Ectodermal cell (in vitro differentiated cells): ENCODE data around the gene PPCDC.
"Not testable (repeated sequence)": the region's sequence is repeated elsewhere in the genome, so short reads cannot be mapped to it uniquely, and the experiment has no call there.

Experiments
- H3K27ac ChIP-seq: 2 replicates; pipeline ENCODE4 v1.7.0; 2013; ENCODE audit warnings: mild to moderate bottlenecking, low read depth, low read length; ENCODE audit not compliant: insufficient read depth, poor library complexity, severe bottlenecking
- H3K27me3 ChIP-seq: 2 replicates; pipeline ENCODE4 v1.7.0; 2013; ENCODE audit warnings: mild to moderate bottlenecking, low read length; ENCODE audit not compliant: insufficient read depth, control insufficient read depth, poor library complexity, severe bottlenecking
- H3K36me3 ChIP-seq: one replicate; pipeline ENCODE4 v1.7.0; 2013; ENCODE audit warnings: low read length; ENCODE audit not compliant: control insufficient read depth, insufficient read depth
- H3K4me1 ChIP-seq: one replicate; pipeline ENCODE4 v1.7.0; 2013; ENCODE audit warnings: low read length; ENCODE audit not compliant: control insufficient read depth, insufficient read depth
- H3K4me3 ChIP-seq: 2 replicates; pipeline ENCODE4 v1.7.0; 2013; ENCODE audit warnings: low read depth, low read length, control low read depth; ENCODE audit not compliant: insufficient read depth
- H3K9me3 ChIP-seq: 2 replicates; pipeline ENCODE4 v1.7.0; 2013; ENCODE audit warnings: mild to moderate bottlenecking, low read length, moderate library complexity; ENCODE audit not compliant: control insufficient read depth
- WGBS, 2 experiments: methylation state at CpG; one replicate each; pipeline ENCODE4 v1.1.7; 2013; ENCODE audit warnings: missing lambda C conversion rate in 2 of 2; 5-methylcytosine and 5-hydroxymethylcytosine counted together

Gene PPCDC

DNA sequence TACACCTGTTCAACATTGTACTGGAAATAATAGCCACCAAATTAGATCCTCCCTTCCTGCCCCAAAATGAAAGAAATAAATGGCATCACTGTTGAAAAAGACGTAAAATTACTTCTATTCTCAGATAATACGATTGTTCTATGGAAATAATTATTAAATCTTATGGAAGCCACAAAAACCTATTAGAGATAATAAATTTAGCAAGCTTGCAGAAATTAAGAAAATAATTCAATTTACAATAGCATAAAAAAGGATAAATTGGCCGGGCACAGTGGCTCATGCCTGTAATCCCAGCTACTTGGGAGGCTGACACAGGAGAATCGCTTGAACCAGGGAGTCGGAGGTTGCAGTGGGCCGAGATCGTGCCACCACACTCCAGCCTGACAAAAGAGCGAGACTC is 57.8 kb downstream of the PPCDC start:
- 84 to 93% methylated on average over 6 of the region's 8 CpGs for WGBS, 2 experiments
- Histone ChIP-seq H3K36me3 (no peaks in the 10 kb centered on the region), H3K4me1 (no peaks in the 10 kb centered on the region), H3K9me3 (peaks cover 2% of the 10 kb centered on the region), H3K4me3 (no peak overlapping the region), H3K27ac (no peak overlapping the region), H3K27me3 (no peaks in the 10 kb centered on the region)

DNA sequence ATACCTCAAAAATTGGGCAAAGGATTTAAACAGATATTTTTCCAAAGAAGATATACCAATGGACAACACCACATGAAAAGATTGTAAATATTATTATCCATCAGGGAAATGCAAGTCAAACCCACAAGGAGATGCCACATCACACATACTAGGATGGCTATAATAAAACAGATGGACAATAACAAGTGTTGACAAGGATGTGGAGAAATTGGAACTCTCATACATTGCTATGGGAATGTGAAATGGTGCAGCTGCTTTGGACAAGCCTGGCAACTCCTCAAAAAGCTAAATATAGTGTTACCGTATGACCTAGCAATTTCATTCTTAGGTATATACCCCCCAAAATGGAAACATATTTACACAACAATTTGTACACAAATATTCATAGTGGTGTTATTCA is 59.3 kb downstream of the PPCDC start:
- H3K4me1 ChIP-seq = no peaks in the 10 kb centered on the region
- 100% methylated on average over 1 of the region's 1 CpG; no CpG with 5 or more reads in 1 of the 2 experiments for WGBS, 2 experiments
- H3K4me3 ChIP-seq = no peak overlapping the region
- H3K27ac ChIP-seq = no peak overlapping the region
- no peaks in the 10 kb centered on the region for H3K9me3 ChIP-seq
- H3K36me3 ChIP-seq = no peaks in the 10 kb centered on the region
- no peaks in the 10 kb centered on the region for H3K27me3 ChIP-seq

DNA sequence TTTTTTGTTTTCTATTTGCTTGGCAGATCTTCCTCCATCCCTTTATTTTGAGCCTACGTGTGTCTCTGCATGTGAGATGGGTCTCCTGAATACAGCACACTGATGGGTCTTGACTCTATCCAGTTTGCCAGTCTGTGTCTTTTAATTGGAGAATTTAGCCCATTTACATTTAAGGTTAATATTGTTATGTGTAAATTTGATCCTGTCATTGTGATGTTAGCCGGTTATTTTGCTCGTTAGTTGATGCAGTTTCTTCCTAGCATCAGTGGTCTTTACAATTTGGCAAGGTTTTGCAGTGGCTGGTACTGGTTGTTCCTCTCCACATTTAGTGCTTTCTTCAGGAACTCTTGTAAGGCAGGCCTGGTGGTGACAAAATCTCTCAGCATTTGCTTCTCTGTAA is 62.3 kb downstream of the PPCDC start:
- not testable (repeated sequence) for H3K4me3 ChIP-seq, H3K9me3 ChIP-seq, H3K4me1 ChIP-seq, H3K27me3 ChIP-seq, H3K36me3 ChIP-seq, H3K27ac ChIP-seq
- 88 to 92% methylated on average over 3 of the region's 3 CpGs for WGBS, 2 experiments

DNA sequence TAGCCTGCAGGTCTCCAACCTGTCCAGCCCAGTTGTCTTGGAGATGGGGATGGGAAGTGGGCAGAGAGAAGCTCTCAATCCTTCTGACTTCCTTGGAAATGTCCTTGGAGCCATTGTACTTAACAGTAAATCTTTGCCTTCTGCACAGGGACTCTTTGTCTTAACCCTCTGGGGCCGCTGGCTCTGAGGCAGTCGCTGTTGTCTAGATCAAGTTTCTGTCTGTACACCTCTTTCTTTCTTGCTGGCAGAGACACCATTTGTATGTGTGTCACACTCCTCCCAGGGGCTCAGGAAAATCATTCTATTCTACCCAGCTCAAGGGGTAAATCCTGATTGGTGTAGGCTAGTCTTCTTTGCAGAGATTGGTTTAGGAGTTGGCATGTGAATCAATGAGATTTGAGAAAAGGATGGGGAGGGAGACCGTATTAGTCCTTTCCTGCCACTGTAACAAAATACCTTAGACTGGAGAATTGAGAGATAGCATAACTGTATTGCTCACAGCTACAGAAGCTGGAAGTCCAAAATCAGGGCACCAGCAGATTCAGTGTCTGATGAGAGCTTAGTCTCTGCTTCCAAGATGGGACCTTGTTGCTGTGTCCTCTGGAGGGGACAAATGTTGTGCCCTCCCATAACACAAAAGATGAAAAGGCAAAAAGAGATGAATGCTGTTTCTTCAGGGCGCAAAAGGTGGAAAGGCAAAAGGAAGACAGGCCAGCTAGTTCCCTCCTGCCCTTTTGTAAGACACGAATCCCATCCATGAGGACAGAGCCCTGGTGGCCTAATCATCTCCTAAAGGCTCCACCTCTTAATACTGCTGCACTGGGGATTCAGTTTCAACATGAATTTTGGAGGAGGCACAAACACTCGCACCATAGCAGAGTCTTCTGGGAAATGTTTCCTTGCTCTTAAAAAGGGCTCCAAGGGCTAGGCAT is 66.3 kb downstream of the PPCDC start:
- Histone ChIP-seq H3K27ac (no peak overlapping the region), H3K27me3 (no peaks in the 10 kb centered on the region), H3K36me3 (no peaks in the 10 kb centered on the region), H3K4me1 (no peaks in the 10 kb centered on the region), H3K4me3 (no peak overlapping the region), H3K9me3 (no peaks in the 10 kb centered on the region)
- WGBS, 2 experiments = 77 to 90% methylated on average over 5 to 6 of the region's 6 CpGs

DNA sequence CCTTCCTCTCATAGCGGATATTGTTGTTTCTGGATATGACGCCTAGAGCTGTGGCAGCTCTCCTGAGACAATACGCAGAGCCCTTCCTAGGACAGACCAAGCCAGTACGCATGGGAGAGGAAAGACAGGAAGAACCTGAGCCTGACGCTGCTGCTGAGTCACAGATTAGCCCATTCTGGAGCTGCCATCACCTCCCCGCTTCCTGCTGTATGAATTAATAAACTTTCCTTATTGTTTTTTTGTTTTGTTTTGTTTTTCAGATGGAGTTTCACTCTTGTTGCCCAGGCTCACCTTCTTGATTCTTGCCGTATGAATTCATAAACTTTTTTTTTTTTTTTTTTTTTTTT is 67.0 kb downstream of the PPCDC start:
- Histone ChIP-seq H3K4me1 (no peaks in the 10 kb centered on the region), H3K9me3 (no peaks in the 10 kb centered on the region), H3K36me3 (no peaks in the 10 kb centered on the region), H3K4me3 (no peak overlapping the region), H3K27me3 (no peaks in the 10 kb centered on the region), H3K27ac (no peak overlapping the region)
- WGBS, 2 experiments = 94% methylated on average over 7 of the region's 7 CpGs

DNA sequence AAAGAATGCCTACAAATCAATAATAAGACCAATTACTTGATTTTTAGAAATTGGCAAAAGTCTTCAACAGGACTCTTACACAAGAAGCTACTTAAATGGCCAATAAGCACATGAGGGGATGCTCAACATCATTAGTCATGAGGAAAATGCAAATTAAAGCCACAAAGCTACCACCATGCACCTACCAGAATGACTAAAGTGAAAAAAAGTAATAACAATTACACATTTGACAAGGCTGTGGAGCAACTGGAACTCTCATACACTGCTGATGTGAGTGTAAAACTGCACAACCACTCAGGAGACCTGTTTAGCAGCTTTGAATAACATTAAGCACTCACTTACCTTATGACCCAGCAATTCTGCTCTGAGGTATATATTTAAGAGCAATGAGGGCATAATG is 68.4 kb downstream of the PPCDC start:
- H3K9me3 ChIP-seq = no peaks in the 10 kb centered on the region
- H3K36me3 ChIP-seq = no peaks in the 10 kb centered on the region
- no peak overlapping the region for H3K27ac ChIP-seq
- no peaks in the 10 kb centered on the region for H3K27me3 ChIP-seq
- H3K4me3 ChIP-seq = no peak overlapping the region
- no peaks in the 10 kb centered on the region for H3K4me1 ChIP-seq

DNA sequence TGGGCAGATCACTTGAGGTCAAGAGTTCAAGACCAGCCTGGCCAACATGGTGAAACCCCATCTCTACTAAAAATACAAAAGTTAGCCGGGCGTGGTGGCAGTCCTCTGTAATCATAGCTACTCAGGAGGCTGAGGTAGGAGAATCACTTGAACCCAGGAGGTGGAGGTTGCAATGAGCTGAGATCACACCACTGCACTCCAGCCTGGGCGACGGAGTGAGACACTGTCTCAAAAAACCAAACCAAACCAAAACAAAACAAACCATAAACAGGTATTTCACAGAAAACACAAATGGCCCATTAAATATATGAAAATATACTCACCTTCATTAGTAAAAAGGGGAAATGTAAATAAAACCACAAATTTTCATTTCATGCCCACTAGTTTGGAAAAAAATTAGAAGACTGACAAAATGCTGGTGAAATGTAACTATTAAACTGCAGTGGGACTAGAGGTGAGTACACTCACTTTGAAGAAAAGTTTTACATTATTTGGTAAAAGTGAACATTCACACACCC is 71.6 kb downstream of the PPCDC start:
- not testable (repeated sequence) for H3K9me3 ChIP-seq, H3K4me1 ChIP-seq, H3K36me3 ChIP-seq, H3K27ac ChIP-seq, H3K4me3 ChIP-seq, H3K27me3 ChIP-seq
- 74 to 84% methylated on average over 4 of the region's 4 CpGs for WGBS, 2 experiments

DNA sequence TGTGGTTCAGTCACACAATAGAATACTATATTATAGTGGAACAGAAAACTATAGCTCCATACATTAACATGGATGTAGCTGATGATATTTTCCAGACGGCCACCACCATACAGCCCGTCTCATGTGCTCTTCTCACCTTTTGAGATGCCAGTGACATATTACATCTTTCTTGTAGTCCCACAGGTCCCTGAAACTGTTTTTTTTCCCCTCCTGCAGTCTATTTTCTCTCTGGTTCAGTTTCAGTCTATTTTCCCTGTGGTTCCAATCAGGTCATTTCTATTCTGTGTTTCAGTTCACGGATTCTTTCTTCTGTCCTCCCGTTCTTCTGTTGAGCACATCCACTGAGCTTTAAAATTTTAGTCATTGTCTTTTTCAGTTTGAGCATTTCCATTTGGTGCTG is 72.2 kb downstream of the PPCDC start:
- no peaks in the 10 kb centered on the region for H3K9me3 ChIP-seq
- 93 to 95% methylated on average over 4 of the region's 4 CpGs for WGBS, 2 experiments
- no peaks in the 10 kb centered on the region for H3K27me3 ChIP-seq
- no peak overlapping the region for H3K27ac ChIP-seq
- no peaks in the 10 kb centered on the region for H3K4me1 ChIP-seq
- no peak overlapping the region for H3K4me3 ChIP-seq
- no peaks in the 10 kb centered on the region for H3K36me3 ChIP-seq

DNA sequence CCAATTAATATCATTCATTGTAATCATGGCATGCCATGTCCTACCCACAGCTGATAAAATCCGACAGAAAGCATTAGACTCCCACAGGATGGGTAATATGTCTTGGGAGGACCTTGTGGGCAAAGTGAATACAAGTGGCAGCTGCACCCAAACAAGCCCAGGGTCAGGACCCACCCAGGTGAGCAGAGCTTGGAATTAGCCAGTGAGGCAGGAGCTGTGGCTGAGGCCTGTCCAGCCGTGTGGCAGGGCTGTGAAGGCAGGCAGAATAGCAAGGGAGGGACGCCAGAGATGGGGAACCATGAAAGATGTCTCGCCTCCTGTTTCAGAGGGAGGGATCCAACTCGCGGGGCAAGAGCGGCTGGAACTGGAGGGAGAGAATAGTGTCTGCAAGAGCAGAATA is 74.5 kb downstream of the PPCDC start:
- Histone ChIP-seq H3K27ac (no peak overlapping the region), H3K36me3 (no peaks in the 10 kb centered on the region), H3K4me1 (no peaks in the 10 kb centered on the region), H3K4me3 (no peak overlapping the region), H3K9me3 (no peaks in the 10 kb centered on the region), H3K27me3 (no peaks in the 10 kb centered on the region)
- WGBS, 2 experiments = 83 to 86% methylated on average over 7 of the region's 7 CpGs

DNA sequence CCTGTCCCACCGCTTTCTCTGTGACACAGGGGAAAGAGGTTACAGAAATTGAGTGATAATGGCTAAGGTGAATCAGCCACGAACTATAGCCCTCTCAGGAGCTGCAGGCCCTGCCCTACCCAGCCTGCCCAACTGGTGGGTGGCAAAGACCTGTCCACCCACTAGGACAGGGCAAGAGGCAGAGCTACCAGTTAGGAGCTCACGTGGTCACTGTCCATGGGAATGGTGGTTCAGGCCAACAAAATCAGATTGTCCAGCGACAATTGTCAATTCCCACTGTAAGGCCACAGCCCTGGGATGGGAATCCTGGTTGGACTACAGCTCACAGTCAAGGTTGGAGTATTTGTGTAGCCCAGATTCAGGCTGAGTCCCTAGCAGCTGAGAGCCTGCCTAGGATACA is 75.0 kb downstream of the PPCDC start:
- Histone ChIP-seq H3K4me1 (no peaks in the 10 kb centered on the region), H3K4me3 (no peak overlapping the region), H3K9me3 (no peaks in the 10 kb centered on the region), H3K36me3 (no peaks in the 10 kb centered on the region), H3K27me3 (no peaks in the 10 kb centered on the region), H3K27ac (no peak overlapping the region)
- WGBS, 2 experiments = 90 to 92% methylated on average over 4 of the region's 4 CpGs
